SK-N-MC (cell line): Measurements from ENCODE around the gene ST8SIA6.

Source experiments
- EZH2 ChIP-seq: fragments of 200-600 bp; sonication (generic); IDR thresholded peaks from one replicate; pipeline ENCODE4 v1.6.1; 2017; ENCODE audit warnings: antibody characterized with exemption
- FOXP2 ChIP-seq: optimal IDR thresholded peaks from 2 replicates; pipeline ENCODE3; 2011; ENCODE audit warnings: mild to moderate bottlenecking, moderate library complexity; ENCODE audit not compliant: insufficient read depth; ENCODE audit errors: extremely low read length, control extremely low read depth
- POLR2AphosphoS5 ChIP-seq: IDR thresholded peaks from 2 replicates; pipeline ENCODE4 v1.6.1; 2012; ENCODE audit warnings: mild to moderate bottlenecking, low read depth, low read length, borderline replicate concordance

GRCh38 chr10:17438583-17438982 is 15.8 kb downstream of the ST8SIA6 start:
- TF ChIP-seq POLR2AphosphoS5 = no peak
- TF ChIP-seq EZH2 = no peak
- no peak for TF ChIP-seq FOXP2
